ENCODE results near the gene FAM118B. TPM values are rescaled to one million over a fixed set of nuclear protein-coding genes. Genes with fewer than 3 reads are reported as not detected.

FAM118B gene
- total and polyA plus RNA-seq, 2 donors from 2014 or later, result 14.0 to 21.5 TPM

DNA sequence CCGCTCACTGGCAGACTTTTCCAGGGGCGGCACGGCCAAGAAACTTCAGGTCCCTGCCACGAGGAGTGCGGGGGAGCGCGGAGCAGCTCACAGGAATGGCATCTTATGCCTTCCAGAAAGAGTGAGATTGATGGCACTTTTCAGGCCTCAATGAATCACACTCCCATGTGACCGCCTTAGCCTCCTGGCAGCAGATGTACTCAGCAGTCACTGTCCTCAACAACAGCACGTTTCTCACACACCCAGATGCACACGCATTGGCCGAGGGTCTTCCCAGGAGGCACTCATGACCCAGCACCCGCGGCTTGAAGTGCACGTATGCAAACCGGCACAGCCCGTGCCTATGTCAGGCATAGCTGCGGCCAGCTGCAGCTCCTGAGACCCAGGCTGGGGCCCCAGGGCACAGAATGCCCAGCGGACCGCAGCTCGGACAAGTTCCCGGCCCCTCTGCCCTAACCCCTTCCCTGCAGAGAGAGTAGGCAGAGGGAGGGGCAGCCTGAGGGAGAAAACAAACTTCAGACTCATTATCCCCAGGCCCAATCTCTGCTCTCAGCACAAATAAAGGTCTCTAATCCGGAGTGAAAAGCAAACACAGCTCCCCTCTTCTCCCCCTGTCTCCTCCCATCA, 48.4 kb upstream of the FAM118B start:
- FAIRE-seq, result no peak
- no peaks in the 10 kb centered on the region for H3K36me3 ChIP-seq (ENCODE audit: control insufficient read depth in 2 of 3, insufficient read depth in 3 of 3, low read length in 3 of 3)
- no peak overlapping the region for H3K9ac ChIP-seq (ENCODE audit: low read length in 3 of 3)
- DNase-seq, result peak in 4 of 5 donors; percentile 91 to 96 (median 94)
- intact Hi-C loops (cut with DNase I), result no loop called here
- no peak for TF ChIP-seq CTCF (IDR thresholded peaks at IDR 0.05; ENCODE audit: borderline replicate concordance, extremely low read depth, insufficient read depth)
- no peak overlapping the region for H3K4me3 ChIP-seq (ENCODE audit: low read length in 3 of 3)
- H3K27ac ChIP-seq (ENCODE audit: low read depth in 2 of 2, low read length in 2 of 2), result no peak overlapping the region
- peaks cover 0 to 8% (median 7%) of the 10 kb centered on the region in 3 donors for H3K4me1 ChIP-seq (ENCODE audit: control insufficient read depth in 2 of 3, insufficient read depth in 2 of 3, low read depth in 1 of 3, low read length in 3 of 3)
- no peaks in the 10 kb centered on the region for H3K9me3 ChIP-seq (ENCODE audit: control insufficient read depth in 2 of 3, insufficient read depth in 1 of 3, low read length in 3 of 3)
- no peaks in the 10 kb centered on the region for H3K27me3 ChIP-seq (ENCODE audit: control insufficient read depth, insufficient read depth, low read length)

- DNase-seq (peak in 1 of 5 donors; percentile 62), FAIRE-seq (no peak)
- intact Hi-C loops (cut with DNase I), result no loop called here
- Histone ChIP-seq H3K27ac (ENCODE audit: low read depth in 2 of 2, low read length in 2 of 2) (no peak overlapping the region), H3K36me3 (ENCODE audit: control insufficient read depth in 2 of 3, insufficient read depth in 3 of 3, low read length in 3 of 3) (no peaks in the 10 kb centered on the region), H3K4me1 (ENCODE audit: control insufficient read depth in 2 of 3, insufficient read depth in 2 of 3, low read depth in 1 of 3, low read length in 3 of 3) (peaks cover 0 to 8% (median 7%) of the 10 kb centered on the region in 3 donors), H3K9me3 (ENCODE audit: control insufficient read depth in 2 of 3, insufficient read depth in 1 of 3, low read length in 3 of 3) (no peaks in the 10 kb centered on the region), H3K9ac (ENCODE audit: low read length in 3 of 3) (no peak overlapping the region), H3K4me3 (ENCODE audit: low read length in 3 of 3) (no peak overlapping the region), H3K27me3 (ENCODE audit: control insufficient read depth, insufficient read depth, low read length) (no peaks in the 10 kb centered on the region)
- no peak for TF ChIP-seq CTCF (IDR thresholded peaks at IDR 0.05; ENCODE audit: borderline replicate concordance, extremely low read depth, insufficient read depth)
These were observed 47.8 kb upstream of the FAM118B start for GRCh38 chr11:126163779-126164178.

GRCh38 chr11:126164781-126165180, 46.8 kb upstream of the FAM118B start:
- Histone ChIP-seq H3K27ac (ENCODE audit: low read depth in 2 of 2, low read length in 2 of 2) (no peak overlapping the region), H3K4me3 (ENCODE audit: low read length in 3 of 3) (no peak overlapping the region), H3K36me3 (ENCODE audit: control insufficient read depth in 2 of 3, insufficient read depth in 3 of 3, low read length in 3 of 3) (no peaks in the 10 kb centered on the region), H3K9ac (ENCODE audit: low read length in 3 of 3) (no peak overlapping the region), H3K27me3 (ENCODE audit: control insufficient read depth, insufficient read depth, low read length) (no peaks in the 10 kb centered on the region), H3K4me1 (ENCODE audit: control insufficient read depth in 2 of 3, insufficient read depth in 2 of 3, low read depth in 1 of 3, low read length in 3 of 3) (peaks cover 0 to 8% (median 7%) of the 10 kb centered on the region in 3 donors), H3K9me3 (ENCODE audit: control insufficient read depth in 2 of 3, insufficient read depth in 1 of 3, low read length in 3 of 3) (no peaks in the 10 kb centered on the region)
- intact Hi-C loops (cut with DNase I), result no loop called here
- TF ChIP-seq CTCF (IDR thresholded peaks at IDR 0.05; ENCODE audit: borderline replicate concordance, extremely low read depth, insufficient read depth), result no peak
- no peak for FAIRE-seq
- peak in 1 of 5 donors; percentile 28 for DNase-seq

All from kidney (tissue), 14 donors.